Keratinocyte (primary cell): Measurements from ENCODE around the gene HIP1. TPM values are rescaled to one million over a fixed set of nuclear protein-coding genes. Genes with fewer than 3 reads are reported as not detected.

ENCODE experiments used
- DNase-seq: peaks from one replicate; pipeline ENCODE4 v3.0.0-alpha.2; 2011; ENCODE audit warnings: low read depth, missing footprints, low spot score
- FAIRE-seq: peaks from 2 replicates; lab custom pipeline; 2011; peaks lifted over from hg19 to GRCh38; lab: Jason Lieb, UNC
- H2AFZ ChIP-seq: 2 replicates; pipeline ENCODE4 v1.6.0; 2012; ENCODE audit warnings: low read length, control low read depth, inconsistent platforms; ENCODE audit not compliant: control insufficient read depth
- H3K27ac ChIP-seq: 2 replicates; pipeline ENCODE4 v1.5.1; 2011; ENCODE audit warnings: low read length; ENCODE audit not compliant: control insufficient read depth, insufficient read depth
- H3K27me3 ChIP-seq: 3 replicates; pipeline ENCODE4 v1.6.0; 2011; ENCODE audit warnings: low read length; ENCODE audit not compliant: control insufficient read depth, insufficient read depth; ENCODE audit errors: extremely low read depth
- H3K36me3 ChIP-seq, 2 experiments: 2 replicates in 1 of 2; 3 replicates in 1 of 2; pipeline ENCODE4 v1.5.1; 2011; ENCODE audit warnings: low read length in 2 of 2, mild to moderate bottlenecking in 1 of 2; ENCODE audit not compliant: control insufficient read depth in 2 of 2, insufficient read depth in 2 of 2; ENCODE audit errors: extremely low read depth in 1 of 2
- H3K4me1 ChIP-seq: 3 replicates; pipeline ENCODE4 v1.5.1; 2011; ENCODE audit warnings: low read length; ENCODE audit not compliant: control insufficient read depth, insufficient read depth; ENCODE audit errors: extremely low read depth
- H3K4me2 ChIP-seq: 3 replicates; pipeline ENCODE4 v1.6.0; 2011; ENCODE audit warnings: low read depth, low read length; ENCODE audit not compliant: control insufficient read depth, insufficient read depth; ENCODE audit errors: extremely low read depth
- H3K4me3 ChIP-seq, 3 experiments: fragments of 200-600 bp in 1 of 3; sonication (generic) in 1 of 3; 2 replicates in 2 of 3; 3 replicates in 1 of 3; pipeline ENCODE4 v1.5.1; 2011 to 2016; ENCODE audit warnings: low read length in 3 of 3, mild to moderate bottlenecking in 3 of 3, control low read depth in 2 of 3, inconsistent platforms in 1 of 3, low read depth in 1 of 3, mixed read lengths in 1 of 3, mixed run types in 1 of 3, moderate library complexity in 1 of 3; ENCODE audit not compliant: control insufficient read depth in 2 of 3, insufficient read depth in 2 of 3; ENCODE audit errors: extremely low read depth in 1 of 3
- H3K79me2 ChIP-seq: 2 replicates; pipeline ENCODE4 v1.6.0; 2012; ENCODE audit warnings: low read length; ENCODE audit not compliant: control insufficient read depth, insufficient read depth
- H3K9ac ChIP-seq: 3 replicates; pipeline ENCODE4 v1.6.0; 2011; ENCODE audit warnings: low read length; ENCODE audit not compliant: control insufficient read depth, insufficient read depth; ENCODE audit errors: extremely low read depth
- H3K9me1 ChIP-seq: 3 replicates; pipeline ENCODE4 v1.6.0; 2011; ENCODE audit warnings: low read length; ENCODE audit not compliant: control insufficient read depth, insufficient read depth; ENCODE audit errors: extremely low read depth
- H3K9me3 ChIP-seq: 2 replicates; pipeline ENCODE4 v1.5.1; 2012; ENCODE audit warnings: low read depth, low read length; ENCODE audit not compliant: control insufficient read depth
- H4K20me1 ChIP-seq: 3 replicates; pipeline ENCODE4 v1.6.0; 2011; ENCODE audit warnings: low read length; ENCODE audit not compliant: control insufficient read depth, insufficient read depth; ENCODE audit errors: extremely low read depth
- EZH2 ChIP-seq: IDR thresholded peaks from one replicate; pipeline ENCODE4 v1.6.1; 2012; ENCODE audit warnings: inconsistent platforms, mild to moderate bottlenecking, low read length, moderate library complexity
- dilution Hi-C: fragments of 300-500 bp; cut with MboI; formaldehyde crosslinking; loops from one replicate; pipeline ENCODE4 v1.7.0; 2020; ENCODE audit warnings: low sequenced_read_pairs; ENCODE audit not compliant: extremely low pct_ligation_motif_present
- polyA plus RNA-seq, 5 experiments: library from polyadenylated mRNA; depleted of rRNA in 3 of 5; stranded (reverse) in 3 of 5; stranded (forward) in 1 of 5; unstranded in 1 of 5; fragments of >200 nt; gene quantifications; 1 replicate in 1 of 5; 2 replicates in 3 of 5; 3 replicates in 1 of 5; pipeline versions ENCODE4 v1.2.1 to v1.2.3, GENCODE V29; 2011 to 2012; ENCODE audit warnings: missing spikeins in 2 of 5, low read depth in 1 of 5, low replicate concordance in 1 of 5
- TF ChIP-seq, protein P1 (sequence below), 3 experiments: IDR thresholded peaks in 1 of 3; conservative IDR thresholded peaks in 1 of 3; optimal IDR thresholded peaks in 1 of 3; 2 replicates in 2 of 3; 3 replicates in 1 of 3; pipeline versions ENCODE3 to v1.5.1; 2011; ENCODE audit warnings: low read length in 3 of 3, mild to moderate bottlenecking in 3 of 3, moderate library complexity in 2 of 3, control low read depth in 1 of 3, inconsistent platforms in 1 of 3; ENCODE audit not compliant: insufficient read depth in 2 of 3; ENCODE audit errors: extremely low read depth in 1 of 3

HIP1 gene
- polyA plus RNA-seq, 1 donor (not counting 4 experiments of a cell fraction or from before 2014, with no cell fraction given), result 5.0 TPM

DNA sequence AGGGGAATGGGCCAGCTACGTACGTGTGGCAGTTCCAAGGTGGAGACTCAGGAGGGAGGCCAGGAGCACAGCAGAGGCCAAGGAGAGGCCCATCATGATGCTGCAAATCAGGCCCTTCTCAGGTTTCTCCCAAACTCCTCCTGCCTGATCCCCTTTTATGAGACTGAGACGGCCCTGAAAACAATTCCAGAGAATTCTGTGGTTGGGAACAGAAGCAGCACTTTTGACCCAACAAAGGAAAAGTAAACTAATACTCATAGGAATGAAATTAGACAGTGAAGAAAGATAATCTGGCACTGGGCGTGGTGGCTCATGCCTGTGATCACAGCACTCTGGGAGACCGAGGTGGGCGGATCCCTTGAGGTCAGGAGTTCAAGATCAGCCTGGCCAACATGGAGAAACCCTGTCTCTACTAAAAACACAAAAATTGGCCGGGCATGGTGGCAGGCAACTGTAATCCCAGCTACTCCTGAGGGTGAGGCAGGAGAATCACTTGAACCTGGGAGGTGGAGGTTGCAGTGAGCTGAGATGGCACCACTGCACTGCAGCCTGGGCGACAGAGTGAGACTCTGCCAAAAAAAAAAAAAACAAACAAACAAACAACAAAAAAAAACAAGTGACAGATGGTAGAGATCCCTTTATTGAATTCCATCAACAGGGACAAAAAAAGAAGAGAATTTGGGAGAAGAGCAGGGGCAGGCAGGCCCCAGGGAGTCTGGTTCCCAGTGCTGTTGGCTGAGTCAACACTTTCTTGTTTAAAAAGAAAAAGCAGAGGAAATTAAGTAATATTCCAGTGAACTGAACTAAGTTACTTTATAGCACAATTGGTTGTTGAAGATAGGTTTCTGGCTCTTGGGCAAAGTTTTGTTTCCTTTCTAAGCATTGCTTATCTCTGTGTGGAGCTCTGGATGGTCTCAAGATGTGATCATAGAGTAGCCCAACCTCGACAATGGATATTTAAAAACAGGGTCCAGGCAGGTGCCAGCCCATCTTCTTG is 33.6 kb upstream of the HIP1 start, which contains the start of gene CCL26:
CCL26 (minus strand) TSS at position 131 of the 997 bp plus-strand sequence; CDS start at position 96, 35 bp downstream.
- Histone ChIP-seq H3K9me3 (no peaks in the 10 kb centered on the region), H3K36me3 (no peaks in the 10 kb centered on the region), H4K20me1 (no peaks in the 10 kb centered on the region), H3K9me1 (no peaks in the 10 kb centered on the region), H3K4me2 (no peak within 1 kb of the TSS), H3K27me3 (no peaks in the 10 kb centered on the region), H3K4me1 (peaks cover 12% of the 10 kb centered on the region), H3K9ac (no peak within 1 kb of the TSS), H3K27ac (no peak within 1 kb of the TSS), H3K79me2 (no peaks in the 10 kb centered on the region), H3K4me3 (no peak within 1 kb of the TSS), H2AFZ (no peak within 1 kb of the TSS)
- FAIRE-seq, result no peak
- TF ChIP-seq, protein P1, sequence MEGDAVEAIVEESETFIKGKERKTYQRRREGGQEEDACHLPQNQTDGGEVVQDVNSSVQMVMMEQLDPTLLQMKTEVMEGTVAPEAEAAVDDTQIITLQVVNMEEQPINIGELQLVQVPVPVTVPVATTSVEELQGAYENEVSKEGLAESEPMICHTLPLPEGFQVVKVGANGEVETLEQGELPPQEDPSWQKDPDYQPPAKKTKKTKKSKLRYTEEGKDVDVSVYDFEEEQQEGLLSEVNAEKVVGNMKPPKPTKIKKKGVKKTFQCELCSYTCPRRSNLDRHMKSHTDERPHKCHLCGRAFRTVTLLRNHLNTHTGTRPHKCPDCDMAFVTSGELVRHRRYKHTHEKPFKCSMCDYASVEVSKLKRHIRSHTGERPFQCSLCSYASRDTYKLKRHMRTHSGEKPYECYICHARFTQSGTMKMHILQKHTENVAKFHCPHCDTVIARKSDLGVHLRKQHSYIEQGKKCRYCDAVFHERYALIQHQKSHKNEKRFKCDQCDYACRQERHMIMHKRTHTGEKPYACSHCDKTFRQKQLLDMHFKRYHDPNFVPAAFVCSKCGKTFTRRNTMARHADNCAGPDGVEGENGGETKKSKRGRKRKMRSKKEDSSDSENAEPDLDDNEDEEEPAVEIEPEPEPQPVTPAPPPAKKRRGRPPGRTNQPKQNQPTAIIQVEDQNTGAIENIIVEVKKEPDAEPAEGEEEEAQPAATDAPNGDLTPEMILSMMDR (optimal IDR thresholded peaks at IDR 0.05 in 1 of 3, IDR thresholded peaks at IDR 0.05 in 1 of 3, conservative IDR thresholded peaks at IDR 0.05 in 1 of 3; ENCODE audit: extremely low read depth in 1 of 3, insufficient read depth in 2 of 3, low read length in 3 of 3), result no peak
- no peak for TF ChIP-seq EZH2
- dilution Hi-C loops, result no loop called here
- no peak for DNase-seq

DNA sequence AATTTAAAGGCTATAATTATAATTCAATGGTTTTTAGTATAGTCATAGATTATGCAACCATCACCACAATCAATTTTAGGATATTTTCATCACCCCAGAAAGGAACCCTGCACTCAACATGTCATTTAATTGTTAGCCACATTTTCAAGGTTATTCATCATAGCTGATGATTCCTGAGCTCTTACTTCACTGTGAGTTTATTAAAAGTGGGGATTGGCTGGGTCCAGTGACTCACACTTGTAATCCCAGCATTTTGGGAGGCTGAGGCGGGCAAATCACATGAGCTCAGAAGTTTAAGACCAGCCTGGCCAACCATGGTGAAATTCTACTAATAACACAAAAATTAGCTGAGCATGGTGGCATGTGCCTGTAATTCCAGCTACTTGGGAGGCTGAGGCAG is 32.5 kb upstream of the HIP1 start:
- H3K9ac ChIP-seq, result no peak overlapping the region
- FAIRE-seq (no peak), DNase-seq (no peak)
- no peaks in the 10 kb centered on the region for H3K79me2 ChIP-seq
- H4K20me1 ChIP-seq, result no peaks in the 10 kb centered on the region
- no peaks in the 10 kb centered on the region for H3K36me3 ChIP-seq
- H3K4me1 ChIP-seq, result peaks cover 12% of the 10 kb centered on the region
- H3K27ac ChIP-seq, result no peak overlapping the region
- no peak overlapping the region for H3K4me3 ChIP-seq
- H2AFZ ChIP-seq, result no peak overlapping the region
- no peaks in the 10 kb centered on the region for H3K9me3 ChIP-seq
- TF ChIP-seq, protein P1 (optimal IDR thresholded peaks at IDR 0.05 in 1 of 3, IDR thresholded peaks at IDR 0.05 in 1 of 3, conservative IDR thresholded peaks at IDR 0.05 in 1 of 3; ENCODE audit: extremely low read depth in 1 of 3, insufficient read depth in 2 of 3, low read length in 3 of 3), result no peak
- TF ChIP-seq EZH2, result no peak
- no peaks in the 10 kb centered on the region for H3K9me1 ChIP-seq
- dilution Hi-C loops, result no loop called here
- H3K27me3 ChIP-seq, result no peaks in the 10 kb centered on the region
- no peak overlapping the region for H3K4me2 ChIP-seq
